Mesothelial cell of epicardium (in vitro differentiated cells): Measurements from ENCODE around the gene LETM1. TPM values are rescaled to one million over a fixed set of nuclear protein-coding genes. Genes with fewer than 3 reads are reported as not detected.
A peak's percentile ranks its signal among the peaks of the same experiment; 100 is the strongest.

Experiments
- DNase-seq, 2 experiments: peaks; one replicate each; pipeline ENCODE4 v3.0.0; 2021; ENCODE audit warnings: low spot score in 2 of 2; ENCODE audit not compliant: unreplicated experiment in 2 of 2
- H3K27ac Mint-ChIP-seq: 2 replicates; pipeline ENCODE4 v1.8.0; 2021; ENCODE audit warnings: mixed read lengths
- H3K27me3 Mint-ChIP-seq: 2 replicates; pipeline ENCODE4 v1.8.0; 2021; ENCODE audit warnings: low read depth, mixed read lengths
- H3K36me3 Mint-ChIP-seq: 2 replicates; pipeline ENCODE4 v1.8.0; 2021; ENCODE audit warnings: mixed read lengths
- H3K4me1 Mint-ChIP-seq: 2 replicates; pipeline ENCODE4 v1.8.0; 2021; ENCODE audit warnings: mixed read lengths
- H3K4me3 Mint-ChIP-seq: 2 replicates; pipeline ENCODE4 v1.8.0; 2021; ENCODE audit warnings: mild to moderate bottlenecking, moderate library complexity, mixed read lengths
- H3K9me3 Mint-ChIP-seq: 2 replicates; pipeline ENCODE4 v1.8.0; 2021; ENCODE audit warnings: mixed read lengths
- total RNA-seq: library from RNA; stranded (reverse); gene quantifications from 3 replicates; pipeline ENCODE4 v1.2.1, GENCODE V29; 2021
- TF ChIP-seq, protein P1 (sequence below): fragments of 200-600 bp; sonication (generic); IDR thresholded peaks from one replicate; pipeline ENCODE4 v1.5.0; 2021; ENCODE audit warnings: antibody characterized with exemption; ENCODE audit not compliant: unreplicated experiment

Gene LETM1
- total RNA-seq, 1 donor from 2014 or later: 48.7 TPM

DNA sequence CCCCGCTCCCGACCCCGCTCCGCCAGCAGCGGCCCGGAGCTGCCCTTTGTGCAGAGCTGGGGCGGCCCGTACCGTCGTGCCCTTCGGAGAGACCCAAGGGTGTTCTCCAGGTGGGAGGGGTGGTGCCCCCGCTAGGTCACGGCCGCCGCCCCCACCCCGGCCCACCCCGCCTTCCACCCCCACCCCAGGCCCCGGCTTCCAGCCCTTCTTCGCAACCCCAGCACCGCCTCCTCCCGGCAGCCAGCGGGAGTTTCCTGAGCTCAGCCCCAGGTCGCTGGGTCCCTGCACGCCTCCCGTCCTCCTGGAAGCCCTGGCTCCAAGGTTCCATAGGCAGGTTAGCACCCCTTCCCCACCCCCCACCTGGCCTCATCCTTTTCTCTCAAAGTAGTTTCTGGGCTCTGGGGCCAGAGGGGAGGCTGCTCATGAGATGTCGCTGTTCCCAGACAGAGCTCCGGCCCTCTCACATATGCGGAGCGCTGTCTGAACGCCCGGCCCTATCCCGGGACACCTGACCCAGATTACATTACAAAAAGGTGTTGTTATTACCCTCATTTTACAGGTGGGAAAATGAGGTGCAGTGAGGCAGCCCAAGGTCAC, 88.1 kb downstream of the LETM1 start:
- Mint-ChIP-seq H3K27me3 (no peaks in the 10 kb centered on the region), H3K4me3 (peak overlapping the region; percentile 76), H3K36me3 (no peaks in the 10 kb centered on the region), H3K4me1 (peaks cover 38% of the 10 kb centered on the region), H3K9me3 (no peaks in the 10 kb centered on the region), H3K27ac (no peak overlapping the region)
- TF ChIP-seq, protein P1, sequence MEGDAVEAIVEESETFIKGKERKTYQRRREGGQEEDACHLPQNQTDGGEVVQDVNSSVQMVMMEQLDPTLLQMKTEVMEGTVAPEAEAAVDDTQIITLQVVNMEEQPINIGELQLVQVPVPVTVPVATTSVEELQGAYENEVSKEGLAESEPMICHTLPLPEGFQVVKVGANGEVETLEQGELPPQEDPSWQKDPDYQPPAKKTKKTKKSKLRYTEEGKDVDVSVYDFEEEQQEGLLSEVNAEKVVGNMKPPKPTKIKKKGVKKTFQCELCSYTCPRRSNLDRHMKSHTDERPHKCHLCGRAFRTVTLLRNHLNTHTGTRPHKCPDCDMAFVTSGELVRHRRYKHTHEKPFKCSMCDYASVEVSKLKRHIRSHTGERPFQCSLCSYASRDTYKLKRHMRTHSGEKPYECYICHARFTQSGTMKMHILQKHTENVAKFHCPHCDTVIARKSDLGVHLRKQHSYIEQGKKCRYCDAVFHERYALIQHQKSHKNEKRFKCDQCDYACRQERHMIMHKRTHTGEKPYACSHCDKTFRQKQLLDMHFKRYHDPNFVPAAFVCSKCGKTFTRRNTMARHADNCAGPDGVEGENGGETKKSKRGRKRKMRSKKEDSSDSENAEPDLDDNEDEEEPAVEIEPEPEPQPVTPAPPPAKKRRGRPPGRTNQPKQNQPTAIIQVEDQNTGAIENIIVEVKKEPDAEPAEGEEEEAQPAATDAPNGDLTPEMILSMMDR: no peak
- no peak for DNase-seq

GRCh38 chr4:1767061-1767769, 88.7 kb downstream of the LETM1 start:
- DNase-seq: no peak
- Mint-ChIP-seq H3K27ac (no peak overlapping the region), H3K36me3 (no peaks in the 10 kb centered on the region), H3K27me3 (no peaks in the 10 kb centered on the region), H3K4me3 (no peak overlapping the region), H3K4me1 (peaks cover 33% of the 10 kb centered on the region), H3K9me3 (no peaks in the 10 kb centered on the region)
- TF ChIP-seq, protein P1: no peak

GRCh38 chr4:1766106-1767060, 89.6 kb downstream of the LETM1 start:
- TF ChIP-seq, protein P1: no peak
- Mint-ChIP-seq H3K9me3 (no peaks in the 10 kb centered on the region), H3K4me1 (peaks cover 29% of the 10 kb centered on the region), H3K36me3 (no peaks in the 10 kb centered on the region), H3K4me3 (no peak overlapping the region), H3K27ac (no peak overlapping the region), H3K27me3 (no peaks in the 10 kb centered on the region)
- no peak for DNase-seq

DNA sequence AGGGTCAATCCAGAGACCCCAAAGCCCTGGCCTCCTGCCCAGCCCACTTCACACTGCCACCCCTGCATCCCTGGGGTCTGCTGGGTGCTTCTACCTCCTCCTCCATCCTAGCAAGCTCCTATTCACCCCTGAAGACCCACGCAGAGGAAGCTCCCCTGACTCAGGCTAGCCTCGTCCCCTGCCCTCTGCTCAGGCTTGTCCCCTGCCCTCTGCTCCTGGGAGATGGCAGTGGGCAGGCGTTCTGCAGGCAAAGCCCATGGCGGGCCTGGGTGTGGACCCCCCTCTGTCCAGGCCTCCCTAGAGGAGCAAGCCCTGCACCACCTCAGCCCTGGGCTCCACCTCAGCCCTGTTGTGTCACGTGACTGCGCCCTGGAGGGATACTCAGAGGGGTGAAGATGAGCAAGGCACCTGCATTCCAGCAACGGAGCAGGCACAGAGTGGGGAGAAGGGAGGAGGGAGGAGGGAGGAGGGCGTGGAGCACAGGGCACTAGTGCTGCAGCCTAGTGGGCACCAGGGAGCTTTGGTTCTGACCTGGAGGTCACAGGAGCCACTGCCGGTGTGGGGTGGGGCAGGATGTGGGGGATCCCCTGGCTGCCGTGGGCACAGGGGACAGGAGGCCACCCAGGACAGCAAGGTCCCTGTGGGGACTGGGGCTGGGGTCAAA, 90.4 kb downstream of the LETM1 start:
- peak overlapping the region; percentile 22 for H3K4me3 Mint-ChIP-seq
- no peaks in the 10 kb centered on the region for H3K27me3 Mint-ChIP-seq
- no peaks in the 10 kb centered on the region for H3K9me3 Mint-ChIP-seq
- no peak overlapping the region for H3K27ac Mint-ChIP-seq
- H3K4me1 Mint-ChIP-seq: peaks cover 22% of the 10 kb centered on the region
- no peak for DNase-seq
- TF ChIP-seq, protein P1: no peak
- H3K36me3 Mint-ChIP-seq: no peaks in the 10 kb centered on the region

GRCh38 chr4:1764670-1765069, 91.3 kb downstream of the LETM1 start:
- Mint-ChIP-seq H3K4me1 (peaks cover 26% of the 10 kb centered on the region), H3K27me3 (no peaks in the 10 kb centered on the region), H3K36me3 (no peaks in the 10 kb centered on the region), H3K27ac (no peak overlapping the region), H3K9me3 (no peaks in the 10 kb centered on the region), H3K4me3 (no peak overlapping the region)
- DNase-seq: no peak
- TF ChIP-seq, protein P1: no peak
